Neuronal stem cell (in vitro differentiated cells): ENCODE measurements around the gene ANKRD18B.
"Not testable (repeated sequence)": the region's sequence is repeated elsewhere in the genome, so short reads cannot be mapped to it uniquely, and the experiment has no call there.

Source experiments
- DNase-seq: peaks from one replicate; pipeline ENCODE4 v3.0.0-alpha.2; 2013; ENCODE audit warnings: low spot score
- H2AFZ ChIP-seq: one replicate; pipeline ENCODE4 v1.6.1; 2013; ENCODE audit warnings: mild to moderate bottlenecking, low read length, inconsistent platforms
- H2AK5ac ChIP-seq: 2 replicates; pipeline ENCODE4 v1.6.1; 2013; ENCODE audit warnings: low read depth, mild to moderate bottlenecking, inconsistent platforms, low read length, moderate library complexity, mixed read lengths
- H2BK120ac ChIP-seq: 2 replicates; pipeline ENCODE4 v1.6.1; 2013; ENCODE audit warnings: low read depth, mild to moderate bottlenecking, inconsistent platforms, low read length, moderate library complexity, mixed read lengths
- H2BK12ac ChIP-seq: one replicate; pipeline ENCODE4 v1.6.1; 2013; ENCODE audit warnings: low read length, inconsistent platforms
- H2BK15ac ChIP-seq: 2 replicates; pipeline ENCODE4 v1.6.1; 2013; ENCODE audit warnings: mild to moderate bottlenecking, low read length, inconsistent platforms, mixed read lengths
- H2BK5ac ChIP-seq: one replicate; pipeline ENCODE4 v1.6.1; 2013; ENCODE audit warnings: inconsistent platforms, mild to moderate bottlenecking, low read length, moderate library complexity
- H3K14ac ChIP-seq: one replicate; pipeline ENCODE4 v1.6.1; 2013; ENCODE audit warnings: low read length, inconsistent platforms
- H3K18ac ChIP-seq: 2 replicates; pipeline ENCODE4 v1.6.1; 2013; ENCODE audit warnings: low read length, inconsistent platforms
- H3K23ac ChIP-seq: 2 replicates; pipeline ENCODE4 v1.6.1; 2013; ENCODE audit warnings: low read depth, mild to moderate bottlenecking, mixed read lengths, low read length, inconsistent platforms; ENCODE audit not compliant: poor library complexity
- H3K27ac ChIP-seq: replicated peaks from 3 replicates; pipeline ENCODE4 v1.5.1; 2013; ENCODE audit warnings: low read length, inconsistent platforms
- H3K27me3 ChIP-seq, 3 experiments: 2 replicates each; pipeline ENCODE4 v1.6.1; 2013; ENCODE audit warnings: low read length in 3 of 3, mild to moderate bottlenecking in 2 of 3, inconsistent platforms in 1 of 3, low read depth in 1 of 3, mixed read lengths in 1 of 3, moderate library complexity in 1 of 3; ENCODE audit not compliant: control insufficient read depth in 3 of 3, insufficient read depth in 3 of 3
- H3K36me3 ChIP-seq, 2 donors: replicated peaks in 1 of 2; 2 replicates each; pipeline ENCODE4 v1.6.1; 2013; ENCODE audit warnings: low read length in 2 of 2; ENCODE audit not compliant: control insufficient read depth in 2 of 2, insufficient read depth in 2 of 2
- H3K4ac ChIP-seq: 2 replicates; pipeline ENCODE4 v1.6.1; 2013; ENCODE audit warnings: inconsistent platforms, mild to moderate bottlenecking, low read length, moderate library complexity
- H3K4me1 ChIP-seq, 2 donors: 1 replicate in 1 of 2; 2 replicates in 1 of 2; pipeline ENCODE4 v1.6.1; 2013; ENCODE audit warnings: low read length in 2 of 2, low read depth in 1 of 2; ENCODE audit not compliant: control insufficient read depth in 2 of 2, insufficient read depth in 1 of 2
- H3K4me2 ChIP-seq: one replicate; pipeline ENCODE4 v1.6.1; 2013; ENCODE audit warnings: mild to moderate bottlenecking, low read length, inconsistent platforms; ENCODE audit not compliant: insufficient read depth, poor library complexity, severe bottlenecking
- H3K4me3 ChIP-seq, 2 donors: 2 replicates each; pipeline ENCODE4 v1.5.1; 2013; ENCODE audit warnings: low read length in 2 of 2, mild to moderate bottlenecking in 2 of 2, inconsistent platforms in 1 of 2, moderate library complexity in 1 of 2
- H3K79me1 ChIP-seq: one replicate; pipeline ENCODE4 v1.6.1; 2013; ENCODE audit warnings: low read depth, mild to moderate bottlenecking, inconsistent platforms, low read length, moderate library complexity
- H3K9ac ChIP-seq: one replicate; pipeline ENCODE4 v1.6.1; 2013; ENCODE audit warnings: mild to moderate bottlenecking, low read depth, low read length, inconsistent platforms; ENCODE audit not compliant: poor library complexity
- H3K9me3 ChIP-seq, 2 donors: replicated peaks in 1 of 2; 2 replicates each; pipeline versions ENCODE3 to v1.6.1; 2013; ENCODE audit warnings: low read length in 2 of 2, mild to moderate bottlenecking in 2 of 2, inconsistent platforms in 1 of 2, low read depth in 1 of 2, mixed read lengths in 1 of 2, moderate library complexity in 1 of 2; ENCODE audit not compliant: control insufficient read depth in 2 of 2, insufficient read depth in 1 of 2
- H4K8ac ChIP-seq: one replicate; pipeline ENCODE4 v1.6.1; 2013; ENCODE audit warnings: low read depth, mild to moderate bottlenecking, inconsistent platforms, low read length, moderate library complexity
- H4K91ac ChIP-seq: one replicate; pipeline ENCODE4 v1.6.1; 2013; ENCODE audit warnings: low read length, low read depth, mild to moderate bottlenecking, inconsistent platforms; ENCODE audit not compliant: poor library complexity
- whole genome bisulfite sequencing, 2 donors: extraction: QIAGEN DNeasy Blood & Tissue Kit; methylation state at CpG; one replicate each; pipeline ENCODE4 v1.1.7; 2013; ENCODE audit warnings: missing lambda C conversion rate in 2 of 2, mixed read lengths in 1 of 2; ENCODE audit not compliant: insufficient read length in 2 of 2, insufficient replicate concordance in 1 of 2; ENCODE audit errors: extremely low coverage in 2 of 2; 5-methylcytosine and 5-hydroxymethylcytosine counted together

Gene ANKRD18B

GRCh38 chr9:33480976-33481375 is 43.1 kb upstream of the ANKRD18B start:
- Histone ChIP-seq H3K27ac (no peak overlapping the region), H3K9ac (no peak overlapping the region), H3K4me2 (no peak overlapping the region), H3K4ac (no peak overlapping the region), H3K79me1 (no peaks in the 10 kb centered on the region), H2BK120ac (no peak overlapping the region), H3K18ac (no peak overlapping the region), H3K9me3 (no peaks in the 10 kb centered on the region), H2AK5ac (no peak overlapping the region), H3K23ac (no peak overlapping the region), H4K91ac (no peak overlapping the region), H2BK15ac (no peak overlapping the region), H2BK5ac (no peak overlapping the region), H3K14ac (no peak overlapping the region), H3K4me1 (no peaks in the 10 kb centered on the region), H3K27me3 (no peaks in the 10 kb centered on the region), H4K8ac (no peak overlapping the region), H3K36me3 (peaks cover 0 to 3% of the 10 kb centered on the region in 2 donors), H2BK12ac (no peak overlapping the region), H3K4me3 (no peak overlapping the region), H2AFZ (no peak overlapping the region)
- no CpG with 5 or more reads among the region's 6 CpGs for WGBS, 2 donors
- DNase-seq = no peak

GRCh38 chr9:33485312-33485711 is 38.7 kb upstream of the ANKRD18B start:
- DNase-seq, H2BK120ac ChIP-seq, H3K4me1 ChIP-seq, H4K8ac ChIP-seq, H3K27ac ChIP-seq, H3K18ac ChIP-seq, H3K9me3 ChIP-seq, H3K79me1 ChIP-seq, H3K4me2 ChIP-seq, H2BK5ac ChIP-seq, H2AFZ ChIP-seq, H2BK15ac ChIP-seq, H3K4me3 ChIP-seq, H2BK12ac ChIP-seq, H3K36me3 ChIP-seq, H3K14ac ChIP-seq, H3K9ac ChIP-seq, H3K4ac ChIP-seq, H3K23ac ChIP-seq, H3K27me3 ChIP-seq, H4K91ac ChIP-seq, H2AK5ac ChIP-seq: not testable (repeated sequence)

GRCh38 chr9:33489066-33489465 is 35.0 kb upstream of the ANKRD18B start:
- H3K27me3 ChIP-seq = no peaks in the 10 kb centered on the region
- H3K23ac ChIP-seq = no peak overlapping the region
- H4K8ac ChIP-seq = no peak overlapping the region
- no peak overlapping the region for H3K4me3 ChIP-seq
- H3K27ac ChIP-seq = no peak overlapping the region
- DNase-seq = no peak
- H3K79me1 ChIP-seq = no peaks in the 10 kb centered on the region
- H3K36me3 ChIP-seq = no peaks in the 10 kb centered on the region
- H3K18ac ChIP-seq = no peak overlapping the region
- H3K4me1 ChIP-seq = no peaks in the 10 kb centered on the region
- no peak overlapping the region for H4K91ac ChIP-seq
- no peak overlapping the region for H3K4me2 ChIP-seq
- H3K9ac ChIP-seq = no peak overlapping the region
- WGBS, 2 donors = no CpG with 5 or more reads among the region's 2 CpGs
- H2BK12ac ChIP-seq = no peak overlapping the region
- H3K4ac ChIP-seq = no peak overlapping the region
- no peak overlapping the region for H2AK5ac ChIP-seq
- no peak overlapping the region for H2BK5ac ChIP-seq
- no peak overlapping the region for H2AFZ ChIP-seq
- no peak overlapping the region for H2BK120ac ChIP-seq
- H3K14ac ChIP-seq = no peak overlapping the region
- no peak overlapping the region for H2BK15ac ChIP-seq
- no peaks in the 10 kb centered on the region for H3K9me3 ChIP-seq

- not testable (repeated sequence) for H3K14ac ChIP-seq, H3K9ac ChIP-seq, H2BK12ac ChIP-seq, H4K91ac ChIP-seq, H4K8ac ChIP-seq, H3K27ac ChIP-seq, H3K23ac ChIP-seq, H3K9me3 ChIP-seq, H2BK5ac ChIP-seq, H3K4me2 ChIP-seq, H3K18ac ChIP-seq, H3K79me1 ChIP-seq, H3K36me3 ChIP-seq, H2AFZ ChIP-seq, H2BK15ac ChIP-seq, H2BK120ac ChIP-seq, H3K4ac ChIP-seq, H3K27me3 ChIP-seq, H3K4me3 ChIP-seq, H3K4me1 ChIP-seq, DNase-seq, H2AK5ac ChIP-seq
- WGBS, 2 donors = no CpG with 5 or more reads among the region's 2 CpGs
These were observed 30.2 kb upstream of the ANKRD18B start for GRCh38 chr9:33493819-33494218.
